T-helper 1 cell treated with Interleukin-12 subunit alpha and Interleukin-12 subunit beta and Interleukin-4 antibody, amounts not matched to agents 30 ng/mL and 1 ng/mL, for 36 hours (primary cell): ENCODE measurements around the gene CHMP5. TPM values are rescaled to one million over a fixed set of nuclear protein-coding genes. Genes with fewer than 3 reads are reported as not detected.

ENCODE experiments used
- intact Hi-C: fragments of 100-400 bp; cut with micrococcal nuclease; formaldehyde crosslinking; loops from one replicate; pipeline ENCODE4 v1.15.1; 2024
- total RNA-seq: library from RNA; stranded (reverse); gene quantifications from 2 replicates; pipeline ENCODE4 v1.2.3, GENCODE V29; 2022

The CHMP5 gene
- total RNA-seq, 1 donor from 2014 or later, result 84.2 TPM

DNA sequence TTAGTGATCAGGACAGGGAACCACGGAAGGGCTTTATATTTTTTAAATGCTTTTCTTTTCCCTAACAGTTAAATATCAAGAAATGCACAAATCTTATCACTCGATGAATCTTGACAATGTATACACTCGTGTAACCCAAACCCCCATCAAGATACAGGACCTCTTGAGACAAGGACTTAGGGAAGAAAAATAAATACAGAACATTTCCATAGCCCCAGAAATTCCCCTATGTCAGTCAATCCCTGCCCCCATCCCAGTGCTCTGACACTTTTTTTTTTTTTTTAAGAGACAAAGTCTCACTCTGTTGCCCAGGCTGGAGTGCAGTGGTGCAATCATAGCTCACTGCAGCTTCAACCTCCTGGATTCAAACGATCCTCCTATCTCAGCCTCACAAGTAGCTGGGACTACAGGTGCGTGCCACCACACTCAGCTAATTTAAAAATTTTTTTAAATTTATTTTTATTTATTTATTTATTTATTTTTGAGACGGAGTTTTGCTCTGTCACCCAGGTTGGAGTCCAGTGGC, 22.2 kb upstream of the CHMP5 start:
- intact Hi-C loops, result no loop called here

DNA sequence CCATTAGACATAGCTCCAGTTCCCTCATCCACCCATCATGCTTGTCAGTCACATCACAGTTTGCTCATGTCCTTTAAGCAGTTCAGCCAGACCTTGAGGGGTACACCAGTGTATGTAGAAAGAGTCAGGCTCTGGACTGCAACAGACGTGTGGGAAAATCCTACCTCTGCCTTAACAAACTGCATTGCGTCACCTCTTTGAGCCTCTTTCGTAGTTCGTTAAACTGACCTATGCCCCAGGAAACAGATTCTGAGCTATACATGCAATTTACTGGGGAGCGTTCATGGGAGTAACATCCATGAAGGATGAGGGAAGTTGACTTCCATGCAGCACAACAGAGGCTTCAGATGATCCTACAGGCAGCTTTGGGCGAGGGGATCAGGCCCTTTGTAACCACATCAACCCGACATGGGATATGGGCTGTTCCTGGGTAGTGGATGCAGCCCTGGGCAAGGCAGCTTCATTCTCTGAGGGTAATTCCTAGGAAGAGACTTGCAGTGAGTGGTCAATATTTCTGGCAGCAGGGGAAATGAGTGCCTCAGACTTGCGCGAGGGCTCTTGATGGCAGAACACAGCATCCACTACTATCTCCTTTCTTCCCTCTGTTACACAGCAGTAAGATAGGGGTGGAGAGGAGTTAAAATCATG, 20.6 kb upstream of the CHMP5 start:
- intact Hi-C loops, result no loop called here

DNA sequence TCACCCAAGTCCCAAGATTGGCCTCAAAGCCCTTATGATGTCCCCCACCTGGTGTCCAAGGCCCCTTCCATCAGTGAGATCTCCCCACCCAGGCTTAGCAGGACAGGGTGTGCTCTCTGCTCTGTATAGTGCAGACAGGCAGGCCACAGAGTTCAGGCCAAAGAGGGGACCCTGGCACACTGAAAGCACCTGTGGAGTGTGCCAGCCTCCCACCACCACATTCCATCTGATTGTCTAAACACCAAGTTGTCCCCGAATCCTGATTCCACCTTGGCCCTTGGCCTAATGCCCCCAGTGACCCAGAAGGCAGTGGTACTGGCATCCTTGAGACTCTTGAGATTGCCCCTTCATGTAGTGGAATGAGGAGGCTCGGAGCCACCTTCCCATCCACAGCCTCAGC, 19.5 kb upstream of the CHMP5 start:
- intact Hi-C loops, result no loop called here

DNA sequence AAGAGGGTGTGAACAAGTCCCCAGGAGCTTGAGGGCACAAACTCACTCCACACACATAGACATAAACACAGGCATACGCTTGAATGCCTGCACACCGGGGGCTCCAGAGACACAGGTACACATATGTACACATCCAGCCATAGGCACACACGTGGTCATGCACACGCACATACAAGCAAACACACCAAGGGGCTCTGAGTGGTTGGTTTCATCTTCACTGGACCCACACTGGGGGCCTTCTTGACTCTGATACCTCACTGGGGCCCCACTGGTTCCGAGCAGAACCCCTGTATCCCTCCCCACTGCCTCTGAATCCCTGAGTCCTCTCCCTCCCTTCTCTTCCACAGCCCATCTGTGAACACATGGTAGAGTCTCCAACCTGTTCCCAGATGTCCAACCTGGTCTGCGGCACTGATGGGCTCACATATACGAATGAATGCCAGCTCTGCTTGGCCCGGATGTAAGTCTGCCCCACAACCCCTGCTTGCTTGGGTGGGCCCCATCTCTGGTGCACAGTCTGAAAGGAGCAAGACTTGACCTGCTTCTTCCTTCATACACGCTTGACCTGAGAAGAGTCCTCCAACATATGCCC, 18.5 kb upstream of the CHMP5 start:
- intact Hi-C loops, result no loop called here

DNA sequence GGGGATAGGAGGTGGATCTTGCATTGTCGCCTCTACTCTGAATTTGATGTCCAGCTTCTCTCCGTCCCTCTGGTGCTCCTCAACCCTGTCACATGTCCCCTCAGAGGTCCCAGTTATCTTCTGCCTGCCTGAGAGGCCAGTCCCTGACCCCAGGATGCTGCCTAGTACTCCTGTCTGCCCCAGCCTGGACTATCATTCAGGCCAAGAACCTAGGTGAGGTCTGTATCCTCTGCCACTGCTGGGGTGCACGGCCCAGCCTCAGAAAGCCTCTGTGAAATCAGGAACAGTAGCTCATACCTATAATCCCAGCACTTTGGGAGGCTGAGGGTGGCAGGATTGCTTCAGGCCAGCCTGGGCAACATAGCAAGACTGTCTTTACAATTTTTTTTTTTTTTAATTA, 16.2 kb upstream of the CHMP5 start:
- intact Hi-C loops, result no loop called here

DNA sequence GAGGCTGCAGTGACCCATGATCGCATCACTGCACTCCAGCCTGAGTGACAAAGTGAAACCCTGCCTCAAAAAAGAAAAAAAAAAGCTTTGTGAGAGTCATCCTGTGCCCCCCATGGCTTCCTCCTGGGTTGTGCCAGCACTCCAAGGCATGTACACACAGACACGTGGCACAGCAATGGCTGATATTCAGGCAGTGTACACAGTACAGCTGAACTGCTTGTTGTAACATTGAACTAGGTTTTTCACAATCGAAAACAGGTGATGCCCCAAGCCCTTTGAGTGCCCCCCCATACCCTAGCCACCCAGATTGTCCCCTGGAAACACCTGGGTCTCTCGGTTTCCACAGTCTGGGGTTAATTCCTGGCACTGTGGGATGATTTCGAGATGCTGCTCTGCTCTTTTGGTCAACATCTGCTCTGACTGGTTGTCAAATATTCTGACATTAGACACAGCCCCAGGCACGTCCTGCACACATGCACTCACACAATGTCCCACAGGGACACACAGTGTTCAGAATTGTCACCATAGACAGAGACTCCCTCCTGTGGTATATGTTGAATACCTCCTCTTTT, 15.7 kb upstream of the CHMP5 start:
- intact Hi-C loops, result no loop called here

DNA sequence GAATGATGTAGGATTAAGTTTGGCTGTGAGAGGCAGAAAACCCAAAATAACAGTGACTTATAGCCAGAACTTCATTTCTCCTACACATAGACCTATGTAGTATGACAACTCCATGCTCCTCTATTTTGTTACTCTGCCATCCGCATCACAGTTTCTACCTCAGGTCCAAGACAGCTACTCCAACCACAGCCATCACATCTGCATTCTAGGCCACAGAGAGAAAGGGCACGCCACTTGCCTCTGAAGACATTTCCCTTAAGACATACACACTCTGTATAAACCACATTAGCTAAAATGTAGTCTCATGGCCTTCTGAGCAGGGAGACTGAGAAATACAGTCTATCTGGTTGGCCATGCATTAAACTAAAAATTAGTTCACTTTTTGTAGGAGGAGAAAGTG, 14.9 kb upstream of the CHMP5 start:
- intact Hi-C loops, result no loop called here

DNA sequence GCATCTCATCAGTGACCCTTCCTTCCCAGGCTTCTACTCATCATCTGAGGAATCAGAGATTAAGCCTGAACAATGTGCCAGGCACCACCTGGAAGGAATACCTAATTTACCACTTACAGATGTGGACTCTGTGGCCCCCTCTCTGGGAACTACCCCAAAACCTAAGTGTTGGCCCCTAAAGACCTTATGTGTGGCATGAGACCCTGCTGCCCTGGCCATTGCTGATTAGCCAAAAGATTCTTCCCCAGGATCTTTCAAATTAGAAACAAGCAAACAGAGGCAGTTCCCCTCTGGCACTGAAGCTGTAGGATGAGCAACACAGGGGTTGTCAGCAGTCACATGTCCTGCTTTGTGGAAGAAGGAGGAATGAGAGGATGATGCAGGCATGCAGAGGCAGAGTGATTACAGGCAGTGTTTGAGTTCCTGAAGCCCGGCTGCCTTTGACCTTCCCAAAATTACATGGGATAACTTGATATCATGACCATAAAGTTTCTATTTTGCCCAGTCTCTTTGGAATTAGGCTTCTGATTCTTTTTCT, 14.3 kb upstream of the CHMP5 start:
- intact Hi-C loops, result no loop called here

DNA sequence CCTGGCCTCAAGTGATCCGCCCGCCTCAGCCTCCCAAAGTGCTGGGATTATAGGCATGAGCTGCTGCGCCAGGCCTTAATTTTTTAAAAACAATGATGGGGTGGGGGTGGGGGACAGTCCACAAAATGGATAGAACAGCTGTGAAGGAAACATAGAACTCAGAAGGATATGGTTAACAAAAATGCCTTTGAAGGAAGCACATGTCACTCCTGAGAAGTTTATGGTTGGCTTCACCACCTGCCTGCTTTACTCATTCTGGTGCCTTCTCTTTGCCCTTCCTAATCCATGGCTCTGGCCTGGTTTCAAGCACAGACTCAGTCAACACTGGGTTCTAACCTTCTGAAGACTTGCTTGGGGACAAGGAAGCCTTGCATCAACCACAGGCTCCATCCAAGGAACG, 10.6 kb upstream of the CHMP5 start:
- intact Hi-C loops, result no loop called here

DNA sequence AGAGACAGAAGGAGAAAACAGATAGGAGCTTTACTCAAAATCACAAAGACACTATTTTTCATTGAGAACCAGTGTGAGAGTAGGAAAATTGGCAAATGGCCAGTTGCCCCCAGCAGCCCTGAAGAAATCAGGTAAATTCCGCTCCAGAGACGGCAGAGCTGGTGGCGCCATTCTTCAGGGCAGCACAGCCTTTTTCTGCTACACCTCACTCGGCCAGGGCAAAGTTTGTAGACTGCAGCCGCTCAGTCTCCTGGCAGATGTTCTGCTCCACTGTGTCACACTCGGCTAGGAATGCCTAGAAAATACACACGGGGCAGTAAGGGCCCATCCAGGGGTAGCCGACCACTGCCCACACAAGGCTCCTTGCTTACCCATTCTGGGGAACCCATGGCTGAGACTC, 9.8 kb upstream of the CHMP5 start:
- intact Hi-C loops, result no loop called here

DNA sequence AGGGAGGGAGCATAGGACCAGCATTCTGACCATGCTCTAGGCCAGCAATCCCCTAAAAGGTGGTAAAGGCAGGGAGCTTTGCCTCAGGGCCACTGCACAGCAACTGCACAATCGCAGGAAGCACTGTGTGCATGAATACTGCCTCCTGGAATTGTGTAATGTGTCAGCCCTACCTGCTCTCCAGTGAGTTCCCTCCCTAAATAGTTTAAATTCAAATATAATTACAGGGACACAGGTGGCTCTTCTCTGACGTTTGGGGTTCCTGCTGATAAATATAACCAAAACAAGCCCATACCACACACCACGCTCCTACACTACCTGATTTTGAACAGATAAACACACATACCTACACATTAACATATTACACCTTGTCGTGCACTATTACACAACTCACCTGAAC, 9.4 kb upstream of the CHMP5 start:
- intact Hi-C loops, result no loop called here

DNA sequence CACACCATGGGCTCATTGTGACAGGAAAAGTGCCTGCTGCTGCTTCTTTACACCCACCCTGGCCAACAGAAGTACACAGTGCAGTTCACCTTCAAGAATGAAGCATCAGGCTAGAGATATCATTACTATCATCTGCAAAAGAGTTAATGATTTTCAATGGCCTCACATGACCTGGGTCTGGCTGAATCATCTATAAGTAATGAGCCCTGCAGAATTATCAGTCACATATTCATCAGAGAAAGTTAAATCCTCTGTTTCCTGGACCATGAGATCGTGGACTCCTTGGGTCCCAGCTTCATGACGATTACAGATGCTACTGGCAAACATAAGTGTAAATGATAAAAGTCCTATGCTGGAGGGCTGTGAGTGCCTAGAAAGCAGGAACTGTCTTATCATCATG, 8.6 kb upstream of the CHMP5 start:
- intact Hi-C loops, result no loop called here

DNA sequence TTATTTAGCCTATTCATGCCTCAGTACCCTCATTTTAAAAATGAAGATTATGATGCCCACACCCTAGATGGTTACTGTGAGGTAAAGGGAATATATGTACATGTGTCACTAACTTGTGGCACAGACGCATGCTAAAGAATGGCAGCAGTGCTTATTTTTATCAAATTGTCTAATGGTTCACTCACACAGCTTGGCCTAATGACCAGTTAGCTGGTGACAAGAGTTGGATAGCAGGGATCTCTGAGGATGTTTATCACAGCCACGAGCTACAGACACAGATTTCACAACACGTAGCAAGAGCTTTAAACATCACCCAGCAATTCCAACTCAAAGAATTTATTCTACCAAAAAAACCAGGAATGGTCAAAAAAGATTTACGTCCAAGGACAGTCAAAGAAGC, 7.6 kb upstream of the CHMP5 start:
- intact Hi-C loops, result no loop called here

DNA sequence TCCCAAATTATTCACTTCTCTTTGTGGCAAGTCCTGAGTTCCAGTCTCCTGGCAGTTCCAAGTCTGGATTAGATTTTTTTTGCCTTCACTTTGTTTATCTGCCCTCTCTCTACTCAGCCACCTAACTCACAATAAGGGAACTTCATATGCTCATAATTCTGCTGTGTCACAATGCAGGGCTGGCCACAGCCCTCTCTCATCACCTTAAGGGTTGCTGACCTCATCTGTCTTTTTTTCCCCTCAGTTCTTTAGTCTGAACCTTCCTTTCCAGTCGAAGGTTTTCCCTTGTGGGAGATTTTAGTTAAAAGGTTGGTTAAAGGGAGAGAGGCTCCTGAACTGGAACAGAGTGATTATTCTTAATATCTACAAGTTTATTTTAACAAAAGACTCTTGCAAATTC, 4.5 kb upstream of the CHMP5 start:
- intact Hi-C loops, result loop anchor here (10.0 kb wide), 2 partner anchors 914 to 1114 kb away; partner anchors contain the start of genes MYORG and UBAP1

DNA sequence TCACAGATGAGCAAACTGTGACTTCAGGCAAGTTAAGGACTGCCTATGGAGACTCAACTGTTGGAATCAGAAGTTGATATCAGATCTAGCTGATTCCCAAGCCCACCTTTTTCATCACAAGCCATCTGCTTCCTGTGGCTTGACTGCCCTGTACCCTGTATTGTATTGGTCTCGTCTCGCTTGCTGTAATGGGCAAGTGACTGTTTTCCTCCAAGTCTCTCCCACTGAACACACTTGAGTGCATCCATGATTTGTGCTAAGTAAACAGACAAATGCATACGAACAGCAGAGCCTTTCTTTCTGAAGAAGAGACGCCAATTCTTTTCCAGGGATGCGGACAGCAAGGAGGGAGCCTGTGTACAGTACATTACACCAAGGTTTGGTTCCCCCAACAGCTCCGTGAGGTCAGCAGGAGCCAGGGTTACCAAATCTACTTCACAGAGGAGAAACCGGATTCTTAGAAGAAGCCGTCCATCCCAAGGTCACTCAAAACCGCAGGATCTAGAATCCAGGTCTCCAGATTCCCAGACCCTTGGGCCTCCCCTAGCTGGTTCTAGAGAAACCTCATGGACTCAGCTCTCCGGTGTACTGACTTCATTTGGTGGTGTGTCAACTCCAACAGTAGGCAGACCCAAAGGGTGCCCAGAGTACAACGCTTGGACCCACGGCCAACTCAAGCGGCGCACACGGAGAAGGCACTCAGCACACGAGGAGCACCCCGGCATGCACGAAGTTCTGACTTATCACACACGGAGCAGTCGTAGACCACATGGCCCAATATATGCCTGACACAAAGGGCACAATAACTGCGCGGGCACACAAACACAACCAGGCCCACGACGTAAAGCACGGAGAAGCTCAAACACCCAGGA, 1.5 kb upstream of the CHMP5 start:
- intact Hi-C loops, result loop anchor here (1.0 to 10.0 kb wide), 16 partner anchors 27 to 1195 kb away; partner anchors contain the start of genes APTX, B4GALT1, DCAF12 and DNAI1

DNA sequence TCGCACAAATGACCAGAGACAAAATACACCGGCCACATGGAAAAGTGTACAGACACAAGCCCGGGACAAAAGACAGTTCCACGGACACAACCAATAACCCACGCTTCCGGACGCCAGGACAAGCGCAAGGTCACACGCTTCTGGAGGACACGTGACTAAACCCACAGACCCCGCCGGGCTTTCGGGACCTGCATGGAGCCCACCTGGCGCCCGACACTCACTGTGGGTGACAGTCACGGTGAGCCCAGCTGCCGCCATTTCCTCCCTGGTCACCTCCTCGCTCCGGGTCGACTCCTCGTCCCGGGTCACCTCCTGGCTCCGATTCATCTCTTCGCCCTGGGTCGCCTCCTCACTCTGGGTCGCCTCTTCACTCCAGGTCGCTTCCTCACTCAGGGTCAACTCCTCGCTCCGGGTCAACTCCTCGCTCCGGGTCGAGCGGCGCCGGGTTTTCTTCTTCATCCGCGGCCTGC, 811 bp upstream of the CHMP5 start:
- intact Hi-C loops, result loop anchor here (1.0 to 10.0 kb wide), 16 partner anchors 26 to 1194 kb away; partner anchors contain the start of genes APTX, B4GALT1, DCAF12 and DNAI1

DNA sequence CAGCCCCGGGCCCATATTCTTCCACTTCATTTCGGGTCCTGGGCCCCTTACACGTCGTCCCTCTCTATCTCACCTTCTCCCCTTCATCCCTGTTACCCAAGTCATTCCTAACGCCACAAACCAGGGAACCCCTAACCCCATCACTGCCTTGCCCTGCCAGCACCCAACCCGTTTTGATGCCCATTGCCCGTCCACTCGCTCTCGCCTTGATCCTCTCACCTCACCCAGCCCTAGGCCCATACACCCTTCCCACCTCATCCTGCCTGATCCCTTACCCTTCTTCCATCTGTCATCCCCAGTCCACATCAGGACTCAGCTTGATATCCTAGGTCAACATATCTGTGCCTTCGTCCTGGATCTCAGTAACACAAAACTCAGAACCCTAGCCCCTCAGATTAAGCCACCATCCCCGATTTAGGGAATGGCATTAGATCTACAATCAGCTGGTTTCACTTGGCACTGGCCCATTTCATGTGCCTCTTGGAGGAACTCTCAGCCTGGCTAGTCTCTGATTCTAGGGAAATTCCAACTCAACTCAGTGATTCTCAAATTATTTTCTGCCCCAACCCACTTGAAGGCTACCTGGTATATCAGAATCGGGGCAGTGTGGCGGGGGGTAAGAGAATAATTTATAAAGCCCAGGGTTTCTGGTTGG, 489 bp downstream of the CHMP5 start:
- intact Hi-C loops, result loop anchor here (1.0 to 10.0 kb wide), 5 partner anchors 150 to 1109 kb away; partner anchors contain the start of genes DCAF12, KIF24, MYORG and NUDT2

DNA sequence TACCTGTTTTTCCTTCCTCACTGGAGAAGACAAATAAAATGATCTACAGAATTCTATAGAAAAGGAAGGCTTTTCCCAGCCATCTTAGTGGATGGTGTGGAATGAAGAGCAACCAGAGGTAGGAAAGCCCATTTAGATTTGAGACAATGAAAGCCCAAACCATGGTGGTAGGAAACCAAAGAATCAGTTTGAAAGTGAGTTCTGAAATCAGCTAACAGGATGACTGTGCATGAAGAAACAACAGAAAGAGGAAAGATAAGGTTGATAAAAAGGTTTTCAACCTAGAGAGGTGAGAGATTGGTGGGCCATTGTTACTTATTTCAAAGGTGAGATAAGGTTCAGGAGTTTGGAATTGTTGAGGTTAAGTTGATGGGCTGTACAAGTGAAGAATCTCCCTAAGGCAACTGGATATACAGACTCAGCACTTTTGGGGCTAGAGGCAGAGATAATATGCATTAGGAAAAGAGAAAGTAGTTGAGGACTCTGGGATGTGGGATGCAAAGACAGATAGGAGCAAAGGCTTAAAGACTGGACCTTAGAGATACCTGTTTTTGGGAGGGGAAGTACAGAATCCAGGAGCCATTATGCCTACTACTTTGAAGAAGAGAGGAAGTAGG, 2.4 kb downstream of the CHMP5 start:
- intact Hi-C loops, result loop anchor here (10.0 kb wide), 2 partner anchors 908 to 1108 kb away; partner anchors contain the start of genes MYORG and UBAP1

DNA sequence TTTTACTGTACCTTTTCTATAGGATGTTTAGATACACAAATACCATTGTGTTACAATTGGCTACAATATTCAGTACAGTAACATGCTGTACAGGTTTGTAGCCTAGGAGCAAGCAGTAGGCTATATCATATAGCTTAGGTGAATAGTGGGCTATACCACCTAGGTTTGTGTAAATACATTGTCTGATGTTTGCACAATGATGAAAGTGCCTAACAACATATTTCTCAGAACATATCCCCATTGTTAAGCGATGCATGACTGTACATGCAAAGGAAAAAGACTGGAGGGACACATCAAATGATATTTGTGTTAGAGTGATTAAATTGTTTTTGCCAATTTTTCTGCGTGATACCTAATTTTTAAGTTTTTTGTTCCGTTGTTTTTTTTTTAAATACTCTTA, 5.3 kb downstream of the CHMP5 start:
- intact Hi-C loops, result no loop called here

DNA sequence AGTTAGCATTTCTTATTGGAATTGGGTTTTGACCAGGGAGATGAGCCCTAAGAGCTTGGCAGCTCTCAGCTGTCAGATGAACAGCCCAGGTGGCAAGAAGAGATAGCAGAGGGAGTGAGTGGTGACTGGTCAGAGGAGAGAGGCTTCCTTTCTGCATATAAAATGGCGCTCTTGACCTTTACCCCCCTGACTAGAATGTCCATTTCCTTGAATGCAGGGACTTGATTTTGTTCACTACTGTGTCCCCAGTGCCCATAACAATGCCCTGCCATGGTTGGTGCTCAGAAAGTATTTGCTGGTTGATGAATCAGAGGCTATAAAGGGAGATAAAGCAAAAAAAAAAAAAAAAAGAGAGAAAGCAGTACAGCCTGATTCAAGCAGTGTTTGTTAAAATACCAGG, 7.2 kb downstream of the CHMP5 start:
- intact Hi-C loops, result no loop called here
